ENCODE data around the gene MCMBP.

DNA sequence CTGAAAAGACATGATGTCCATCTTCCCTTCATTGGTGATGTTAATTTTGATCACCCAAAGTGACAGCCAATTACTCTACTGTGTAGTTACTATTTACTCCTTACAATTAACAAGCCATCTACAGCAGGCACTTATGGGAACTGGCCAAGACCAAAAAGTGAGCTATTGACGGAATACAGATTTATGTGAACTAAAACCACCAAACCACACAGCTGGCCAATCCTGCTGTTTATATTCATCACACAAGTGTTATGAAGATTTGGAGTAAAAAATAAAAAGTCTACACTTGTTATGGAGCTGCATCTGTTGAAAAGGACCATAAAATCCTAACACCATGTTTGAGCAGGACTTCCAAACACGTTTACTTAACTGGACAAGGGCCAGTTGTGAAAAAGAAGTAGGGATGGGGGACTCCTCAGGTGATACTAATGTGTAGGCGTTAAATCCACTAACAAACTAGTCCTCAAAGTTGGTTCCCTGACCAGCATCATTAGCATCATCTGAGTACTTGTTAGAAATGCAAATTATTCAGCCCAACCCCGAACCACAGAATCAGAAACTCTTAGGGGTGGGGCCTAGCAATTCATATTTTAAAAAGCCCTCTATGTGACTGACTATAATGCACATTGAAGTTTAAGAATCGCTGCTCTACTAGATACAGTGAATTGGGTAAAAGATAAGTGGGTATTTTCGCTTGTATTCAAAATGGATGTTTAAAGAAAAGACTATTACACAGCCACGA, 11.6 kb downstream of the MCMBP start:
- TF ChIP-seq EZH2phosphoT487 (IDR thresholded peaks at IDR 0.05; ENCODE audit: borderline replicate concordance, low read length) (no peak), CTCF (conservative IDR thresholded peaks at IDR 0.05; ENCODE audit: low read depth, low read length) (no peak)

Measured in PC-3 (cell line).